HL-60 (cell line): ENCODE measurements around the gene WDFY2.

Experiments
- DNase-seq, 2 experiments: peaks; one replicate each; pipeline ENCODE4 v3.0.0-alpha.2; 2010 to 2020; ENCODE audit warnings: low read depth in 1 of 2, low spot score in 1 of 2
- H3K27ac ChIP-seq: fragments of 250-450 bp; sonication (Bioruptor Pico); replicated peaks from 2 replicates; pipeline ENCODE4 v1.5.1; 2020; ENCODE audit warnings: mild to moderate bottlenecking, moderate library complexity
- H3K27me3 ChIP-seq: fragments of 250-450 bp; sonication (Bioruptor Pico); 2 replicates; pipeline ENCODE4 v1.5.1; 2021; ENCODE audit warnings: mild to moderate bottlenecking, moderate library complexity; ENCODE audit not compliant: insufficient read depth, poor library complexity, severe bottlenecking
- H3K4me3 ChIP-seq: replicated peaks from 2 replicates; pipeline ENCODE4 v1.5.1; 2011; ENCODE audit warnings: mild to moderate bottlenecking, control low read depth, low read length; ENCODE audit not compliant: insufficient read depth
- GABPA ChIP-seq: IDR thresholded peaks from 2 replicates; pipeline ENCODE4 v1.6.1; 2012; ENCODE audit warnings: low read depth
- POLR2AphosphoS5 ChIP-seq: IDR thresholded peaks from 2 replicates; pipeline ENCODE4 v1.6.1; 2012; ENCODE audit warnings: low read depth
- SPI1 ChIP-seq: IDR thresholded peaks from 2 replicates; pipeline ENCODE4 v1.6.1; 2012; ENCODE audit warnings: low read depth, mild to moderate bottlenecking, borderline replicate concordance
- TF ChIP-seq, protein P1 (sequence below): IDR thresholded peaks from one replicate; pipeline ENCODE4 v1.5.1; 2011; ENCODE audit warnings: low read length, control low read depth, inconsistent platforms; ENCODE audit not compliant: insufficient read depth
- TF ChIP-seq, protein P2 (sequence below): IDR thresholded peaks from 2 replicates; pipeline ENCODE4 v1.6.1; 2012; ENCODE audit warnings: low read depth; ENCODE audit not compliant: insufficient replicate concordance

The WDFY2 gene

GRCh38 chr13:51665456-51665855, 81.2 kb downstream of the WDFY2 start:
- no peaks in the 10 kb centered on the region for H3K27me3 ChIP-seq
- DNase-seq, result no peak
- TF ChIP-seq SPI1 (no peak), GABPA (no peak), POLR2AphosphoS5 (no peak)
- TF ChIP-seq, protein P1, sequence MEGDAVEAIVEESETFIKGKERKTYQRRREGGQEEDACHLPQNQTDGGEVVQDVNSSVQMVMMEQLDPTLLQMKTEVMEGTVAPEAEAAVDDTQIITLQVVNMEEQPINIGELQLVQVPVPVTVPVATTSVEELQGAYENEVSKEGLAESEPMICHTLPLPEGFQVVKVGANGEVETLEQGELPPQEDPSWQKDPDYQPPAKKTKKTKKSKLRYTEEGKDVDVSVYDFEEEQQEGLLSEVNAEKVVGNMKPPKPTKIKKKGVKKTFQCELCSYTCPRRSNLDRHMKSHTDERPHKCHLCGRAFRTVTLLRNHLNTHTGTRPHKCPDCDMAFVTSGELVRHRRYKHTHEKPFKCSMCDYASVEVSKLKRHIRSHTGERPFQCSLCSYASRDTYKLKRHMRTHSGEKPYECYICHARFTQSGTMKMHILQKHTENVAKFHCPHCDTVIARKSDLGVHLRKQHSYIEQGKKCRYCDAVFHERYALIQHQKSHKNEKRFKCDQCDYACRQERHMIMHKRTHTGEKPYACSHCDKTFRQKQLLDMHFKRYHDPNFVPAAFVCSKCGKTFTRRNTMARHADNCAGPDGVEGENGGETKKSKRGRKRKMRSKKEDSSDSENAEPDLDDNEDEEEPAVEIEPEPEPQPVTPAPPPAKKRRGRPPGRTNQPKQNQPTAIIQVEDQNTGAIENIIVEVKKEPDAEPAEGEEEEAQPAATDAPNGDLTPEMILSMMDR, result no peak
- TF ChIP-seq, protein P2, sequence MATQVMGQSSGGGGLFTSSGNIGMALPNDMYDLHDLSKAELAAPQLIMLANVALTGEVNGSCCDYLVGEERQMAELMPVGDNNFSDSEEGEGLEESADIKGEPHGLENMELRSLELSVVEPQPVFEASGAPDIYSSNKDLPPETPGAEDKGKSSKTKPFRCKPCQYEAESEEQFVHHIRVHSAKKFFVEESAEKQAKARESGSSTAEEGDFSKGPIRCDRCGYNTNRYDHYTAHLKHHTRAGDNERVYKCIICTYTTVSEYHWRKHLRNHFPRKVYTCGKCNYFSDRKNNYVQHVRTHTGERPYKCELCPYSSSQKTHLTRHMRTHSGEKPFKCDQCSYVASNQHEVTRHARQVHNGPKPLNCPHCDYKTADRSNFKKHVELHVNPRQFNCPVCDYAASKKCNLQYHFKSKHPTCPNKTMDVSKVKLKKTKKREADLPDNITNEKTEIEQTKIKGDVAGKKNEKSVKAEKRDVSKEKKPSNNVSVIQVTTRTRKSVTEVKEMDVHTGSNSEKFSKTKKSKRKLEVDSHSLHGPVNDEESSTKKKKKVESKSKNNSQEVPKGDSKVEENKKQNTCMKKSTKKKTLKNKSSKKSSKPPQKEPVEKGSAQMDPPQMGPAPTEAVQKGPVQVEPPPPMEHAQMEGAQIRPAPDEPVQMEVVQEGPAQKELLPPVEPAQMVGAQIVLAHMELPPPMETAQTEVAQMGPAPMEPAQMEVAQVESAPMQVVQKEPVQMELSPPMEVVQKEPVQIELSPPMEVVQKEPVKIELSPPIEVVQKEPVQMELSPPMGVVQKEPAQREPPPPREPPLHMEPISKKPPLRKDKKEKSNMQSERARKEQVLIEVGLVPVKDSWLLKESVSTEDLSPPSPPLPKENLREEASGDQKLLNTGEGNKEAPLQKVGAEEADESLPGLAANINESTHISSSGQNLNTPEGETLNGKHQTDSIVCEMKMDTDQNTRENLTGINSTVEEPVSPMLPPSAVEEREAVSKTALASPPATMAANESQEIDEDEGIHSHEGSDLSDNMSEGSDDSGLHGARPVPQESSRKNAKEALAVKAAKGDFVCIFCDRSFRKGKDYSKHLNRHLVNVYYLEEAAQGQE, result no peak

GRCh38 chr13:51666374-51666773, 82.1 kb downstream of the WDFY2 start:
- no peak overlapping the region for H3K4me3 ChIP-seq
- DNase-seq, result no peak
- TF ChIP-seq GABPA (no peak), SPI1 (no peak), POLR2AphosphoS5 (no peak)
- TF ChIP-seq, protein P1, result no peak
- TF ChIP-seq, protein P2, result no peak
- H3K27ac ChIP-seq, result no peak overlapping the region
- no peaks in the 10 kb centered on the region for H3K27me3 ChIP-seq

More at GRCh38 chr13:51665456-51665855, 81.2 kb downstream of the WDFY2 start:
- Histone ChIP-seq H3K27ac (no peak overlapping the region), H3K4me3 (no peak overlapping the region)

DNA sequence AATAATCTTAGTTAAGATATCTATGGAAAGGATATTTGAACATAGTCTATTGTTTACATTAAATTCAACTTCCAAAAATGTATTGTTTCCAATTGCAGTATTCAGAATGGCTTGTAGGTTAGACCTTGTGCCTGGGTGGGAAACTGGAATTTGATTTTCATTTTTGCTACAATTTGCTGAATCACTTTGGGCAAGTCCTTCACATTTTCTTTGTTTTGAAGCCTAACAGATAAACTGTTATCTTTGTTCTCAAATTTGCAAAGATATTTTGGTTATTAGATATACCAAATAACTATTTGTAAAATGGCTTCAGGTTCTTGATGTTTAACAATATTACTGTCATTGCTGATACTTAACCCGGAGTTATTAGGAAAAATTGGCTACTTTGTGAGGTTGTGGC, 82.6 kb downstream of the WDFY2 start:
- H3K27ac ChIP-seq, result no peak overlapping the region
- no peak for DNase-seq
- H3K4me3 ChIP-seq, result no peak overlapping the region
- no peaks in the 10 kb centered on the region for H3K27me3 ChIP-seq
- TF ChIP-seq GABPA (no peak), SPI1 (no peak), POLR2AphosphoS5 (no peak)
- TF ChIP-seq, protein P1, result no peak
- TF ChIP-seq, protein P2, result no peak
